ENCODE data around the gene ZNF385B. TPM values are rescaled to one million over a fixed set of nuclear protein-coding genes. Genes with fewer than 3 reads are reported as not detected.
A peak's percentile ranks its signal among the peaks of the same experiment; 100 is the strongest.

The ZNF385B gene
- polyA plus RNA-seq, 1 of the 3 experiments (the other 2 are of a cell fraction) = 0.16 TPM

GRCh38 chr2:179591690-179592089 is 269.7 kb downstream of the ZNF385B start:
- CTCF ChIA-PET = no interaction called here
- H3K4me2 ChIP-seq = no peak overlapping the region
- H3K27ac ChIP-seq (ENCODE audit: low read depth in 2 of 2, low read length in 1 of 2) = peak overlapping the region; percentile 39 to 53; a peak in 2 of 4 replicates

More at GRCh38 chr2:179591690-179592089, 269.7 kb downstream of the ZNF385B start:
- 78% methylated on average over 1 of the region's 1 CpG for WGBS (ENCODE audit: low lambda C conversion rate)
- no peaks in the 10 kb centered on the region for H3K36me3 ChIP-seq (replicated peaks in 1 of 2; ENCODE audit: control insufficient read depth in 1 of 2, insufficient read depth in 2 of 2, low read length in 1 of 2)
- no peak overlapping the region for H3K9ac ChIP-seq
- TF ChIP-seq TAF1 (IDR thresholded peaks at IDR 0.05; ENCODE audit: borderline replicate concordance, low read depth, low read length) = no peak
- no peak for TF ChIP-seq NRF1 (IDR thresholded peaks at IDR 0.05; ENCODE audit: low read depth, low read length)
- TF ChIP-seq, protein P1, sequence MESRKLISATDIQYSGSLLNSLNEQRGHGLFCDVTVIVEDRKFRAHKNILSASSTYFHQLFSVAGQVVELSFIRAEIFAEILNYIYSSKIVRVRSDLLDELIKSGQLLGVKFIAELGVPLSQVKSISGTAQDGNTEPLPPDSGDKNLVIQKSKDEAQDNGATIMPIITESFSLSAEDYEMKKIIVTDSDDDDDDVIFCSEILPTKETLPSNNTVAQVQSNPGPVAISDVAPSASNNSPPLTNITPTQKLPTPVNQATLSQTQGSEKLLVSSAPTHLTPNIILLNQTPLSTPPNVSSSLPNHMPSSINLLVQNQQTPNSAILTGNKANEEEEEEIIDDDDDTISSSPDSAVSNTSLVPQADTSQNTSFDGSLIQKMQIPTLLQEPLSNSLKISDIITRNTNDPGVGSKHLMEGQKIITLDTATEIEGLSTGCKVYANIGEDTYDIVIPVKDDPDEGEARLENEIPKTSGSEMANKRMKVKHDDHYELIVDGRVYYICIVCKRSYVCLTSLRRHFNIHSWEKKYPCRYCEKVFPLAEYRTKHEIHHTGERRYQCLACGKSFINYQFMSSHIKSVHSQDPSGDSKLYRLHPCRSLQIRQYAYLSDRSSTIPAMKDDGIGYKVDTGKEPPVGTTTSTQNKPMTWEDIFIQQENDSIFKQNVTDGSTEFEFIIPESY (IDR thresholded peaks at IDR 0.05; ENCODE audit: borderline replicate concordance, low read depth) = no peak
- TF ChIP-seq SIN3A (IDR thresholded peaks at IDR 0.05; ENCODE audit: borderline replicate concordance, low read depth, low read length) = no peak
- TF ChIP-seq FOSL2 (IDR thresholded peaks at IDR 0.05; ENCODE audit: borderline replicate concordance, low read depth) = no peak
- no peak for TF ChIP-seq RCOR1 (IDR thresholded peaks at IDR 0.05; ENCODE audit: low read length)
- TF ChIP-seq RXRA (IDR thresholded peaks at IDR 0.05; ENCODE audit: borderline replicate concordance, low read depth) = no peak
- TF ChIP-seq IRF3 (IDR thresholded peaks at IDR 0.05; ENCODE audit: low read depth, low read length) = no peak
- no peak for TF ChIP-seq CTCF (IDR thresholded peaks at IDR 0.05)
- TF ChIP-seq MEF2A (IDR thresholded peaks at IDR 0.05; ENCODE audit: borderline replicate concordance, low read depth) = no peak
- no peak for TF ChIP-seq NFIC (IDR thresholded peaks at IDR 0.05; ENCODE audit: borderline replicate concordance)
- TF ChIP-seq REST (IDR thresholded peaks at IDR 0.05; ENCODE audit: low read depth, low read length) = no peak
- no peak for TF ChIP-seq TEAD4 (IDR thresholded peaks at IDR 0.05; ENCODE audit: borderline replicate concordance, insufficient read depth)
- no peak for TF ChIP-seq FOXM1 (IDR thresholded peaks at IDR 0.05; ENCODE audit: low read depth)
- TF ChIP-seq RAD21 (IDR thresholded peaks at IDR 0.05; ENCODE audit: low read length) = no peak
- peaks cover 0 to 12% of the 10 kb centered on the region in 2 experiments; a peak in 2 of 4 replicates for H3K4me1 ChIP-seq (ENCODE audit: control insufficient read depth in 1 of 2, insufficient read depth in 2 of 2, low read depth in 1 of 2, low read length in 1 of 2)
- no peaks in the 10 kb centered on the region for H4K20me1 ChIP-seq (ENCODE audit: insufficient read depth)
- H3K27me3 ChIP-seq (ENCODE audit: insufficient read depth) = no peaks in the 10 kb centered on the region
- peak overlapping the region; percentile 42; the same call in 1 of the 2 replicates for H2AFZ ChIP-seq (ENCODE audit: low read depth)
- no peaks in the 10 kb centered on the region for H3K9me3 ChIP-seq
- H3K79me2 ChIP-seq (ENCODE audit: insufficient read depth) = no peaks in the 10 kb centered on the region
- no peak overlapping the region for H3K4me3 ChIP-seq (ENCODE audit: low read depth in 2 of 2, low read length in 1 of 2)
- H3K9me2 ChIP-seq = no peaks in the 10 kb centered on the region
- DNase-seq = no peak
- POLR2A ChIA-PET = no interaction called here
- peaks cover 7% of the 10 kb centered on the region for H3F3A ChIP-seq (replicated peaks; ENCODE audit: insufficient read depth)
